GM12865 (cell line): ENCODE results near the gene PLEKHG7.
"Not testable (repeated sequence)": the region's sequence is repeated elsewhere in the genome, so short reads cannot be mapped to it uniquely, and the experiment has no call there.

Source experiments
- DNase-seq: peaks from one replicate; pipeline ENCODE4 v3.0.0; 2010; ENCODE audit warnings: low read depth
- H3K4me3 ChIP-seq: 2 replicates; pipeline ENCODE4 v1.5.1; 2011; ENCODE audit warnings: mild to moderate bottlenecking, low read depth, low read length, control low read depth
- TF ChIP-seq, protein P1 (sequence below): IDR thresholded peaks from 2 replicates; pipeline ENCODE4 v1.5.1; 2011; ENCODE audit warnings: low read length, control low read depth, low read depth, inconsistent platforms; ENCODE audit not compliant: insufficient read depth; ENCODE audit errors: missing control alignments

PLEKHG7 gene

DNA sequence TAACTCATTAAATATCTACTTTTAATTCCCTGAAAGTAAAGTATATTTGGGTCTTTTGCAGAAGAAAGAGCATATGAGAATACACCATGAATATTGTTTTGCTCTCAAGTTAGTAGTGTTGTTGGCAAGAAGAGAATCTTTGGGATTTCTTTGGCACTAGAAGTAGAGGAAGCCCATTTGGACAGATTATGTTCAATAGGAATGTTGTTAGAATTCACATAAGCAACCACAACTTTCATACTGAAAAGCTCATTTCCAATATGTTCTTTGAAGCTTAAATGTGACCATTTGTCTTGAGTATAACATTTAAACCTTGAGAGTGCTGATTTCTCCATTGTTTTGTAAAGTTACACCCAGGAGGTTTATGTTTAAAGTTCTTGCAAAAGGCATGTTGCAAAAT is 37.6 kb downstream of the PLEKHG7 start:
- TF ChIP-seq, protein P1, sequence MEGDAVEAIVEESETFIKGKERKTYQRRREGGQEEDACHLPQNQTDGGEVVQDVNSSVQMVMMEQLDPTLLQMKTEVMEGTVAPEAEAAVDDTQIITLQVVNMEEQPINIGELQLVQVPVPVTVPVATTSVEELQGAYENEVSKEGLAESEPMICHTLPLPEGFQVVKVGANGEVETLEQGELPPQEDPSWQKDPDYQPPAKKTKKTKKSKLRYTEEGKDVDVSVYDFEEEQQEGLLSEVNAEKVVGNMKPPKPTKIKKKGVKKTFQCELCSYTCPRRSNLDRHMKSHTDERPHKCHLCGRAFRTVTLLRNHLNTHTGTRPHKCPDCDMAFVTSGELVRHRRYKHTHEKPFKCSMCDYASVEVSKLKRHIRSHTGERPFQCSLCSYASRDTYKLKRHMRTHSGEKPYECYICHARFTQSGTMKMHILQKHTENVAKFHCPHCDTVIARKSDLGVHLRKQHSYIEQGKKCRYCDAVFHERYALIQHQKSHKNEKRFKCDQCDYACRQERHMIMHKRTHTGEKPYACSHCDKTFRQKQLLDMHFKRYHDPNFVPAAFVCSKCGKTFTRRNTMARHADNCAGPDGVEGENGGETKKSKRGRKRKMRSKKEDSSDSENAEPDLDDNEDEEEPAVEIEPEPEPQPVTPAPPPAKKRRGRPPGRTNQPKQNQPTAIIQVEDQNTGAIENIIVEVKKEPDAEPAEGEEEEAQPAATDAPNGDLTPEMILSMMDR = no peak
- H3K4me3 ChIP-seq = no peak overlapping the region
- no peak for DNase-seq

DNA sequence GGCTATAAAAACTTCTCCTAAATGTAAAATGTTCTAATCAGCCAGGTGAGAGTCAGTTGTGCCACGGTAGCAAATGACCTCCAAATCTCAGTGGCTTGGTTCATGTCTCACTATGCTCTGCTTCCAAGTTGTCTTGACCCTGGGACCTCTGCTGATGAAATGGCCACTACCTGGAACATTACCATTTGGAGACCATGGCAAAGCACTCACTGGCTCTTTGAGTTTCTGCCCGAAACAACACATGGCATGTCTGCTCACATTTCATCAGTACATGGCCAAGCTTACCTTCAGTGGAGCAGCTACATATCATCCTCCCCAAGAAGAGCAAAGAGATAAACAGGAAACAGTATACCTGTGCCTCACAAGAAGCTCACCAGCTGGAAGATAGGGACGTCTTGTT is 40.2 kb downstream of the PLEKHG7 start:
- H3K4me3 ChIP-seq = no peak overlapping the region
- TF ChIP-seq, protein P1 = no peak
- DNase-seq = no peak

DNA sequence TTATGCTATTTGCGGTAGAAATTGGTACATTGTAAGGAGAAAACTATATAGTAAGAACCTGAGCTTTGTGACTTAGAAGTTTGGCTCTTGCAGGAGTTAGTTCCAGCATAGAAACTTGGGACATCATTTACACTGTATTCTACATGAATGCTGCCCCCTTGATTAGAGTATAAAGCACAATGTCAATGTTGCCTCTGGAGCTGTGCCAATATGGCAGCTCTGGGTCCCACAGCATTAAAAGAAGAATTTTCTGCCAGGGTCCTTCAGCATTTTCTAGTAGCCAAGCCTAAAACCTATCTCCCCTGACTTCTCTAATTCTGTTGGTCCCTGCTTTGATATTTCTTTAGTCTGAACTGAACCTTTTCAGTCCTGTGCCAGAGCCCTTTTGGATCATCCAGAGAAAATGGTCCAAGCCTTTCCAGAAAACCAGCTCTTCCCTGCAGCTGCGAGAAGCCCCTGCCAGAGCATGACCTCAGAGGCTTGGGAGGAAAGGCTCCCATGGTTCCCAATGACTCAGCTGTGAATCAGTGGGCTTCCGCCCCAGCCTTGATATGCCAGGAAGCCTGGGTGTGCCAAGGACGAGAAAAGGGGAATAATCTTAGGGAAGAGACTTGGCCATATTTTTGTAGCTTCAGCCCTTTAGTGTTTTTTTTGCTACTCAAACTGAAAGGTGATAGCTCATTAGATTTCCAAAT is 43.2 kb downstream of the PLEKHG7 start:
- DNase-seq = no peak
- TF ChIP-seq, protein P1 = no peak
- no peak overlapping the region for H3K4me3 ChIP-seq

DNA sequence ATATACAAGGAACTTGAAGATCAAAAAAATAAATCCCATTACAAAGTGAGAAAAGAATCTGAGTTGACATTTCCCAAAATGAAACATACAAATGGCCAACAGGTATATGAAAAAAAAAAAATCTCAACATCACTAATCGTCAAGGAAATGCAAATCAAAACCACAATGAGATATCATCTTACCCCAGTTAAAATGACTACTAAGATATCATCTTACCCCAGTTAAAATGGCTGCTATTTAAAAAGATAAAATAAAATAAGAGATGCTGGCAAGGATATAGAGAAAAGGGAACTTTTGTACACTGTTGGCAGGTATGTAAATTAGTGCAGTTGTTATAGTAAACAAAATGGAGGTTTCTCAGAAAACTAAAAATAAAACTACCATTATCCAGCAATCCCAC is 44.4 kb downstream of the PLEKHG7 start:
- DNase-seq = no peak
- TF ChIP-seq, protein P1 = no peak
- no peak overlapping the region for H3K4me3 ChIP-seq

DNA sequence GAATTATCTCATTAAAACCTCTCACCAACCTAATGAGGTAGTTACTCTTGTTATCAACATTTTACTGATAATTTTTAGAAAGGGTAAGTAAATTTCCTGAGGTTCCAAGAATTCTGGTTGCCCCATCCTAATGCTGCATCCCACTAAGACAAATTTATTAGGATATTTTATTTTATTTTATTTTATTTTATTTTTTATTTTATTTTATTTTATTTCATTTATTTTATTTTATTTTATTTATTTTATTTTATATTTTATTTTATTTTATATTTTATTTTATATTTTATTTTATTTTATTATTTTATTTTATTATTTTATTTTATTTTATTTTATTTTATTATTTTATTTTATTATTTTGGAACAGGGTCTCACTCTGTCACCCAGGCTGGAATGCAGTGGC is 46.9 kb downstream of the PLEKHG7 start:
- not testable (repeated sequence) for H3K4me3 ChIP-seq, DNase-seq

DNA sequence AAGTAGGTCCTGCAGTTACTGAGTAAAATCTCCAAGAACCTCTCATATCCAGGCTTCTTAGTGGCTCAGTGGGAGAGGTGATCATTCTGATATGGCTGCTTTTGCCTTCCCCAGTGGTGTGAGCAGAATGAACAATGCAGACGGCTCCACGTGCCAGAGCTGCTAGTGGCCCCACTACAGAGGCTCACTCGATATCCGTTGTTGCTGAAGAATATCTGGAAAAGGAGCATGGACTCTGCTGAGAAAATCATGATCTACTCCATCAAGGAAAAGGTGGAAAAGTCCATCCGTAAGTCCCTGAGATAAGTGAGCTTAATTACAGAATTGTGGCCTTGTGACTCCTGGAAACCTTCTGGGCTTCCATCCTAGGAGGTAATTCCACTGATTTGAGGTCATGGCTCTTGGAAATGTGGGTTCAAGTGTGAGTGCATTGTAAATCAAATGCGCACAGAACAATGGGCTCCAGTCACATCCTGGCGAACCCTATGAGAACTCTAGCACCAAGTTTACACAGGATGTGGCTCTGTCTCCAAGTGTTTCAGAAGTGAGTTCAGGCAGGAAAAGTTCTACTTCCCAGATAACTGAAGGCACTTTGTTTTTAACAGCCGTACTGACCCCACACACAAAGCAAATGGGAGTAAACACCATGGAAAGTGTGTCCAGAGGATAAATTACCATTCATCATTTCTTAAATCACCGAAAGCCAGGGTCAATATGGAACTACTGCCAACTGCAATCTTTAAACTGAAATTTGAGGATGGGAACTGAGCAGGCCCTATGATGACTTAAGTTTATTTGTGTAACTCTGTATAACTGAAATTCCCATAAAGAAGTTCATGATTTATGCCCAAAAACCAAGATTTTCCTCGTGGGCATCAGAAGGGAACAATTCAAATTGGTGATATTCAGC is 51.4 kb downstream of the PLEKHG7 start:
- DNase-seq = no peak
- TF ChIP-seq, protein P1 = no peak
- no peak overlapping the region for H3K4me3 ChIP-seq

DNA sequence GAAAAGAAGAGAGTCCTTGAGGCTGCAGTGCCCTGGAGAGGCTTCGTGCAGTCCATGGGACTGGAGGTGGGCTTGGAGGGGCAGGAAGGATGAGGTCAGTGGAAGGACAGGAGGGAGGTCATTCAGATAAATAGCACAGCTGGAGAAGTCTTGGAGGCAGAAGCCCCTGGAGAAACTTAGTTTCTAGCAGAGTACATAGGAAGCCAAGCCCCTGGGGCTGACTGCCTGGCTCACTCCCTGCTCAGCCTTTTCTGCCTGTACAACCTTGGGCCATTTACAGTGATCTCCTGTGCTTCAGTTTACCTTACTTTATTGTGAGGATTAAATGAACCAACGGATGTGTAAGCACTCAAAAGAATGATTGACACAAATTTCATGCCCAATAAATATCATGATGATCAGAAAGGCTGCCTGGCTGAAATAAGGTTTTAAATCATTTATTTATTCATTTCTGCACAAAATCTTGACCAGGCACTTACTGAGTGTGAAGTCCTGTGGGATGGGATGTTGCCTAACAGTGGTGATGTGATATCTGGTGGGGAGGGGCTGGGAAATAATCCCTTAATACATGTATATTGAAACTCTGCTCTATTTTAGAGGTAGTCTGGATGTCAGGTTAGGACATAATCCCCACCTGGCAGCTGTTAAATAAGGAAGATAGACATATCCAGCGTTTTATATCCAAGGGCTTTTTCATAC is 54.3 kb downstream of the PLEKHG7 start:
- no peak overlapping the region for H3K4me3 ChIP-seq
- TF ChIP-seq, protein P1 = no peak
- DNase-seq = no peak
